PC-9 (cell line): Measurements from ENCODE around the gene OIT3.

Source experiments
- EZH2 ChIP-seq: fragments of 200-600 bp; sonication (generic); IDR thresholded peaks from 2 replicates; pipeline ENCODE4 v1.8.0; 2017; ENCODE audit warnings: antibody characterized with exemption, low read depth
- TF ChIP-seq, protein P1 (sequence below): fragments of 200-600 bp; sonication (generic); conservative IDR thresholded peaks from 2 replicates; pipeline ENCODE4 v1.6.1; 2017; ENCODE audit warnings: mixed run types, antibody characterized with exemption, mild to moderate bottlenecking, moderate library complexity

DNA sequence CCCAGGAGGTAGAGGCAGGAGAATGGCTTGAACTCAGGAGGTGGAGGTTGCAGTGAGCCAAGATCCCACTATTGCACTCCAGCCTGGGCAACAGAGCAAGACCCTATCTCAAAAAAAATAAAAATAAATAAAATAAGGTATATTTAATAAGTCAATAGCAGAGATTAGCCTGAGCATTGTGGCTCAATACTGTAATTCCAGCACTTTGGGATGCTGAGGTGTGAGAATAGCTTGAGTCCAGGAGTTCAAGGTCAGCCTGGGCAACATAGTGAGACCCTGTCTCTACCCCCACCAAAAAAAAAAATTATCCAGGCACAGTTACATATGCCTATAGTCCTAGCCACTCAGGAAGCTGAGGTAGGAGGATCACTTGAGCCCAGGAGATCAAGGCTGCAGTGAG is 38.4 kb upstream of the OIT3 start:
- TF ChIP-seq, protein P1, sequence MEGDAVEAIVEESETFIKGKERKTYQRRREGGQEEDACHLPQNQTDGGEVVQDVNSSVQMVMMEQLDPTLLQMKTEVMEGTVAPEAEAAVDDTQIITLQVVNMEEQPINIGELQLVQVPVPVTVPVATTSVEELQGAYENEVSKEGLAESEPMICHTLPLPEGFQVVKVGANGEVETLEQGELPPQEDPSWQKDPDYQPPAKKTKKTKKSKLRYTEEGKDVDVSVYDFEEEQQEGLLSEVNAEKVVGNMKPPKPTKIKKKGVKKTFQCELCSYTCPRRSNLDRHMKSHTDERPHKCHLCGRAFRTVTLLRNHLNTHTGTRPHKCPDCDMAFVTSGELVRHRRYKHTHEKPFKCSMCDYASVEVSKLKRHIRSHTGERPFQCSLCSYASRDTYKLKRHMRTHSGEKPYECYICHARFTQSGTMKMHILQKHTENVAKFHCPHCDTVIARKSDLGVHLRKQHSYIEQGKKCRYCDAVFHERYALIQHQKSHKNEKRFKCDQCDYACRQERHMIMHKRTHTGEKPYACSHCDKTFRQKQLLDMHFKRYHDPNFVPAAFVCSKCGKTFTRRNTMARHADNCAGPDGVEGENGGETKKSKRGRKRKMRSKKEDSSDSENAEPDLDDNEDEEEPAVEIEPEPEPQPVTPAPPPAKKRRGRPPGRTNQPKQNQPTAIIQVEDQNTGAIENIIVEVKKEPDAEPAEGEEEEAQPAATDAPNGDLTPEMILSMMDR = no peak
- no peak for TF ChIP-seq EZH2
